GM23338 (cell line): ENCODE results near the gene C1QBP.

Experiments
- CREB1 ChIP-seq: fragments of 250-450 bp; sonication (Bioruptor Pico); IDR thresholded peaks from 2 replicates; pipeline ENCODE4 v1.5.0; 2020; ENCODE audit warnings: low read depth, mild to moderate bottlenecking, moderate library complexity
- CTCF ChIP-seq, 2 experiments: fragments of 200-600 bp in 1 of 2; sonication (generic) in 1 of 2; conservative IDR thresholded peaks; 2 replicates each; pipeline versions ENCODE4 v1.5.1 to v1.6.1; 2016 to 2017; ENCODE audit warnings: antibody characterized with exemption in 2 of 2, low read depth in 2 of 2, mild to moderate bottlenecking in 2 of 2, moderate library complexity in 1 of 2
- EZH2 ChIP-seq: fragments of 200-600 bp; sonication (generic); IDR thresholded peaks from one replicate; pipeline ENCODE4 v1.8.0; 2017; ENCODE audit warnings: antibody characterized with exemption, mild to moderate bottlenecking, low read depth; ENCODE audit not compliant: unreplicated experiment
- EZH2phosphoT487 ChIP-seq: fragments of 200-600 bp; sonication (generic); IDR thresholded peaks from one replicate; pipeline ENCODE4 v1.8.1; 2018; ENCODE audit warnings: antibody characterized with exemption; ENCODE audit not compliant: unreplicated experiment
- NANOG ChIP-seq: IDR thresholded peaks from 2 replicates; pipeline ENCODE4 v1.6.1; 2016; ENCODE audit warnings: antibody characterized with exemption, borderline replicate concordance
- POLR2AphosphoS5 ChIP-seq: IDR thresholded peaks from 2 replicates; pipeline ENCODE4 v1.6.1; 2016; ENCODE audit warnings: antibody characterized with exemption, low read depth
- REST ChIP-seq: IDR thresholded peaks from one replicate; pipeline ENCODE4 v1.6.1; 2018; ENCODE audit warnings: antibody characterized with exemption; ENCODE audit not compliant: unreplicated experiment
- TF ChIP-seq, protein P1 (sequence below): IDR thresholded peaks from 2 replicates; pipeline ENCODE4 v1.6.1; 2016; ENCODE audit warnings: antibody characterized with exemption

DNA sequence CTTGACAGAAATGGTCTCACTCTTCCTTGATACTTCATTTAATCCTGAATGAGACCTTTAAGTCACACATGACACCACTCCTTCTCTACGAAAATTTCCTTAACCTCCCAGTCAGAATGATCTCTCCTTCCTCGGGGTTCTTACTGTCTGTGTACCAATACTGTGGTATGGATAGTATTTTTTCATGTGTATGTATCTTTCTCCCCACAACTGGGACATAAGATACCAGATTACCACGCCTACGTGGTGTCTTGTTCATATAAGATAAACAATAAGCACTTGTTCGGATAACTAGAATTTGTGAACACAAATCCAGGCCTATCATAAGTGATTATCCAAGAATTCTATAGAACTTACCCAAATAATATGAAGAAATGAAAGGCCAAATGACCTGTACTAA lies 30.8 kb downstream of the C1QBP start:
- TF ChIP-seq, protein P1, sequence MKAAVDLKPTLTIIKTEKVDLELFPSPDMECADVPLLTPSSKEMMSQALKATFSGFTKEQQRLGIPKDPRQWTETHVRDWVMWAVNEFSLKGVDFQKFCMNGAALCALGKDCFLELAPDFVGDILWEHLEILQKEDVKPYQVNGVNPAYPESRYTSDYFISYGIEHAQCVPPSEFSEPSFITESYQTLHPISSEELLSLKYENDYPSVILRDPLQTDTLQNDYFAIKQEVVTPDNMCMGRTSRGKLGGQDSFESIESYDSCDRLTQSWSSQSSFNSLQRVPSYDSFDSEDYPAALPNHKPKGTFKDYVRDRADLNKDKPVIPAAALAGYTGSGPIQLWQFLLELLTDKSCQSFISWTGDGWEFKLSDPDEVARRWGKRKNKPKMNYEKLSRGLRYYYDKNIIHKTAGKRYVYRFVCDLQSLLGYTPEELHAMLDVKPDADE = no peak
- TF ChIP-seq REST = no peak
- TF ChIP-seq CTCF (conservative IDR thresholded peaks at IDR 0.05; ENCODE audit: low read depth in 2 of 2) = no peak
- no peak for TF ChIP-seq POLR2AphosphoS5
- TF ChIP-seq NANOG = no peak
- TF ChIP-seq CREB1 (CRISPR knock-in tag) = no peak
- TF ChIP-seq EZH2phosphoT487 = no peak
- no peak for TF ChIP-seq EZH2
